GM23338 (cell line): ENCODE data around the gene ANP32E. TPM values are rescaled to one million over a fixed set of nuclear protein-coding genes. Genes with fewer than 3 reads are reported as not detected.

ENCODE experiments used
- CREB1 ChIP-seq: fragments of 250-450 bp; sonication (Bioruptor Pico); IDR thresholded peaks from 2 replicates; pipeline ENCODE4 v1.5.0; 2020; ENCODE audit warnings: low read depth, mild to moderate bottlenecking, moderate library complexity
- ETS1 ChIP-seq: IDR thresholded peaks from 2 replicates; pipeline ENCODE4 v1.6.1; 2016; ENCODE audit warnings: antibody characterized with exemption
- EZH2 ChIP-seq: fragments of 200-600 bp; sonication (generic); IDR thresholded peaks from one replicate; pipeline ENCODE4 v1.8.0; 2017; ENCODE audit warnings: antibody characterized with exemption, mild to moderate bottlenecking, low read depth; ENCODE audit not compliant: unreplicated experiment
- JUNB ChIP-seq: IDR thresholded peaks from one replicate; pipeline ENCODE4 v1.6.1; 2016; ENCODE audit warnings: antibody characterized with exemption; ENCODE audit not compliant: unreplicated experiment
- NANOG ChIP-seq: IDR thresholded peaks from 2 replicates; pipeline ENCODE4 v1.6.1; 2016; ENCODE audit warnings: antibody characterized with exemption, borderline replicate concordance
- POLR2AphosphoS5 ChIP-seq: IDR thresholded peaks from 2 replicates; pipeline ENCODE4 v1.6.1; 2016; ENCODE audit warnings: antibody characterized with exemption, low read depth
- REST ChIP-seq: IDR thresholded peaks from one replicate; pipeline ENCODE4 v1.6.1; 2018; ENCODE audit warnings: antibody characterized with exemption; ENCODE audit not compliant: unreplicated experiment
- STAT1 ChIP-seq: IDR thresholded peaks from one replicate; pipeline ENCODE4 v1.6.1; 2016; ENCODE audit warnings: antibody characterized with exemption; ENCODE audit not compliant: unreplicated experiment
- ZNF114 ChIP-seq: fragments of 250-450 bp; sonication (Bioruptor Pico); IDR thresholded peaks from 2 replicates; pipeline ENCODE4 v1.5.0; 2020; ENCODE audit warnings: mild to moderate bottlenecking, moderate library complexity
- ZNF331 ChIP-seq: fragments of 250-450 bp; sonication (Bioruptor Pico); IDR thresholded peaks from 2 replicates; pipeline ENCODE4 v1.5.0; 2020; ENCODE audit warnings: low read depth, mild to moderate bottlenecking, moderate library complexity
- ZNF462 ChIP-seq: fragments of 250-450 bp; sonication (Bioruptor Pico); IDR thresholded peaks from 2 replicates; pipeline ENCODE4 v1.5.0; 2020; ENCODE audit warnings: mild to moderate bottlenecking, moderate library complexity
- polyA plus RNA-seq: library from polyadenylated mRNA; unstranded; fragments of >200 nt; fragmentation: Nextera tagmentation; extraction: Ambion mirVana; gene quantifications from 2 replicates; pipeline ENCODE4 v1.2.1, GENCODE V29; 2016
- total RNA-seq: library from RNA; depleted of rRNA; stranded (reverse); fragments of >200 nt; shearing (Covaris generic); gene quantifications from 2 replicates; pipeline ENCODE4 v1.2.3, GENCODE V29; 2014

Gene ANP32E
- total and polyA plus RNA-seq, 2 experiments from 2014 or later: 88.6 to 257 TPM

GRCh38 chr1:150173141-150173585, 62.7 kb downstream of the ANP32E start (continued):
- no peak for TF ChIP-seq ZNF462
- no peak for TF ChIP-seq ZNF331
- TF ChIP-seq EZH2: no peak
- TF ChIP-seq NANOG: no peak
- no peak for TF ChIP-seq POLR2AphosphoS5
- no peak for TF ChIP-seq ETS1
- TF ChIP-seq ZNF114 (CRISPR knock-in tag): no peak
- no peak for TF ChIP-seq CREB1 (CRISPR knock-in tag)
- no peak for TF ChIP-seq JUNB
- TF ChIP-seq REST: no peak
- no peak for TF ChIP-seq STAT1
